ENCODE results near the gene OR2AG1. TPM values are rescaled to one million over a fixed set of nuclear protein-coding genes. Genes with fewer than 3 reads are reported as not detected.

Gene OR2AG1
- total and polyA plus RNA-seq, 8 donors, result under 0.01 TPM; not detected in 7

- Histone ChIP-seq H3K36me3 (no peaks in the 10 kb centered on the region), H3K9me3 (no peaks in the 10 kb centered on the region), H3K27me3 (no peaks in the 10 kb centered on the region), H3K4me3 (no peak overlapping the region), H3K27ac (no peak overlapping the region), H3K4me1 (peaks cover 0 to 14% (median 6%) of the 10 kb centered on the region in 4 donors)
- no peak for TF ChIP-seq EP300 (IDR thresholded peaks at IDR 0.05)
- TF ChIP-seq POLR2AphosphoS5 (IDR thresholded peaks at IDR 0.05), result no peak
- TF ChIP-seq POLR2A (IDR thresholded peaks at IDR 0.05), result no peak
- TF ChIP-seq CTCF (IDR thresholded peaks at IDR 0.05), result peak in 5 of 7 experiments; percentile 30 to 88 (median 64)
- 6 to 14% (median 9%) methylated on average over 5 of the region's 5 CpGs for WGBS, 5 donors
- DNase-seq, result peak; percentile 27 to 68
- intact Hi-C loops (cut with DNase I; ENCODE audit: low total_unique reads), result no loop called here
These were observed 27.4 kb upstream of the OR2AG1 start for GRCh38 chr11:6755303-6755952.

GRCh38 chr11:6755953-6756347 is 26.9 kb upstream of the OR2AG1 start:
- H3K27me3 ChIP-seq, result no peaks in the 10 kb centered on the region
- no peak overlapping the region for H3K4me3 ChIP-seq
- intact Hi-C loops (cut with DNase I; ENCODE audit: low total_unique reads), result no loop called here
- no peak overlapping the region for H3K27ac ChIP-seq
- H3K36me3 ChIP-seq, result no peaks in the 10 kb centered on the region
- no peak for DNase-seq
- TF ChIP-seq EP300 (IDR thresholded peaks at IDR 0.05) (no peak), POLR2A (IDR thresholded peaks at IDR 0.05) (no peak), CTCF (IDR thresholded peaks at IDR 0.05) (no peak), POLR2AphosphoS5 (IDR thresholded peaks at IDR 0.05) (no peak)
- peaks cover 0 to 14% (median 6%) of the 10 kb centered on the region in 4 donors for H3K4me1 ChIP-seq
- 32 to 63% (median 50%) methylated on average over 1 of the region's 1 CpG for WGBS, 5 donors
- no peaks in the 10 kb centered on the region for H3K9me3 ChIP-seq

GRCh38 chr11:6757373-6757967 is 25.4 kb upstream of the OR2AG1 start:
- Histone ChIP-seq H3K4me1 (peaks cover 0 to 14% (median 6%) of the 10 kb centered on the region in 4 donors), H3K27me3 (no peaks in the 10 kb centered on the region), H3K4me3 (no peak overlapping the region), H3K9me3 (no peaks in the 10 kb centered on the region), H3K36me3 (no peaks in the 10 kb centered on the region), H3K27ac (no peak overlapping the region)
- DNase-seq, result peak; percentile 63 to 86
- TF ChIP-seq CTCF (IDR thresholded peaks at IDR 0.05), result peak in 5 of 7 experiments; percentile 36 to 70 (median 46)
- no peak for TF ChIP-seq POLR2A (IDR thresholded peaks at IDR 0.05)
- TF ChIP-seq EP300 (IDR thresholded peaks at IDR 0.05), result no peak
- no peak for TF ChIP-seq POLR2AphosphoS5 (IDR thresholded peaks at IDR 0.05)
- intact Hi-C loops (cut with DNase I; ENCODE audit: low total_unique reads), result no loop called here
- 45 to 50% (median 48%) methylated on average over 2 of the region's 2 CpGs for WGBS, 5 donors

- TF ChIP-seq EP300 (IDR thresholded peaks at IDR 0.05) (no peak), POLR2AphosphoS5 (IDR thresholded peaks at IDR 0.05) (no peak), CTCF (IDR thresholded peaks at IDR 0.05) (no peak), POLR2A (IDR thresholded peaks at IDR 0.05) (no peak)
- Histone ChIP-seq H3K4me3 (no peak within 1 kb of the TSS), H3K4me1 (no peaks in the 10 kb centered on the region), H3K27ac (no peak within 1 kb of the TSS), H3K27me3 (no peaks in the 10 kb centered on the region), H3K9me3 (no peaks in the 10 kb centered on the region), H3K36me3 (no peaks in the 10 kb centered on the region)
- intact Hi-C loops (cut with DNase I; ENCODE audit: low total_unique reads), result no loop called here
- peak in 1 of 2 donors; percentile 24 for DNase-seq
- WGBS, 5 donors, result 62 to 84% (median 65%) methylated on average over 4 of the region's 4 CpGs
These were observed 10.6 kb upstream of the OR2AG1 start, which contains the start of gene OR2AG2 for GRCh38 chr11:6771926-6772893. Gene OR2AG2, minus strand, starts transcription at chr11:6771976. Its CDS starts 3,019 bp downstream, at chr11:6768957.
